GM19238 (cell line): ENCODE results near the gene ACVR1B.

Experiments
- DNase-seq: peaks from one replicate; pipeline ENCODE4 v3.0.0; 2011; ENCODE audit warnings: low spot score; ENCODE audit not compliant: insufficient read length

Gene ACVR1B

GRCh38 chr12:51942501-51943000, 8.9 kb upstream of the ACVR1B start:
- DNase-seq: no peak

GRCh38 chr12:51943346-51943745, 8.2 kb upstream of the ACVR1B start:
- no peak for DNase-seq

GRCh38 chr12:51944608-51945233, 6.8 kb upstream of the ACVR1B start:
- no peak for DNase-seq

- no peak for DNase-seq
These were observed 4.1 kb upstream of the ACVR1B start for GRCh38 chr12:51947246-51947996.

GRCh38 chr12:51948066-51948465, 3.4 kb upstream of the ACVR1B start:
- DNase-seq: no peak

- DNase-seq: no peak
These were observed 2.0 kb upstream of the ACVR1B start for GRCh38 chr12:51949342-51950030.

GRCh38 chr12:51950682-51951198, 759 bp upstream of the ACVR1B start:
- DNase-seq: no peak

GRCh38 chr12:51951843-51952722, 584 bp downstream of the ACVR1B start:
- no peak for DNase-seq

- DNase-seq: no peak
These were observed 1.6 kb downstream of the ACVR1B start for GRCh38 chr12:51953089-51953488.

- DNase-seq: no peak
These were observed 2.4 kb downstream of the ACVR1B start for GRCh38 chr12:51953864-51954263.

GRCh38 chr12:51954561-51955361, 3.3 kb downstream of the ACVR1B start:
- DNase-seq: no peak

- DNase-seq: no peak
These were observed 4.2 kb downstream of the ACVR1B start for GRCh38 chr12:51955702-51956101.

GRCh38 chr12:51958542-51958941, 7.0 kb downstream of the ACVR1B start:
- DNase-seq: no peak

GRCh38 chr12:51959211-51959610, 7.7 kb downstream of the ACVR1B start:
- DNase-seq: no peak

GRCh38 chr12:51959921-51960320, 8.4 kb downstream of the ACVR1B start:
- DNase-seq: no peak

- no peak for DNase-seq
These were observed 9.0 kb downstream of the ACVR1B start for GRCh38 chr12:51960488-51960887.

GRCh38 chr12:51960890-51961289, 9.4 kb downstream of the ACVR1B start:
- no peak for DNase-seq

GRCh38 chr12:51961834-51962233, 10.3 kb downstream of the ACVR1B start:
- no peak for DNase-seq

GRCh38 chr12:51962737-51963136, 11.2 kb downstream of the ACVR1B start:
- DNase-seq: no peak

GRCh38 chr12:51963477-51963876, 12.0 kb downstream of the ACVR1B start:
- no peak for DNase-seq
